Measurements from ENCODE around the gene LTK. TPM values are rescaled to one million over a fixed set of nuclear protein-coding genes. Genes with fewer than 3 reads are reported as not detected.

Gene LTK
- total RNA-seq, 1 experiment from 2014 or later = 0.02 TPM

- no peak for DNase-seq (ENCODE audit: extremely low read depth, low read depth)
Observed at GRCh38 chr15:41499109-41499851, 14.3 kb downstream of the LTK start.

- no peak for DNase-seq (ENCODE audit: extremely low read depth, low read depth)
Observed at GRCh38 chr15:41498657-41499056, 15.0 kb downstream of the LTK start.

- no peak for DNase-seq (ENCODE audit: extremely low read depth, low read depth)
Observed at GRCh38 chr15:41495736-41496599, 17.7 kb downstream of the LTK start.

GRCh38 chr15:41494922-41495735, 18.5 kb downstream of the LTK start:
- DNase-seq (ENCODE audit: extremely low read depth, low read depth) = no peak

- no peak for DNase-seq (ENCODE audit: extremely low read depth, low read depth)
Observed at GRCh38 chr15:41494190-41494921, 19.3 kb downstream of the LTK start.

- DNase-seq (ENCODE audit: extremely low read depth, low read depth) = no peak
Observed at GRCh38 chr15:41493902-41494189, 19.8 kb downstream of the LTK start.

GRCh38 chr15:41493205-41493901, 20.3 kb downstream of the LTK start, which contains the start of gene ITPKA:
TSS of gene ITPKA (plus strand) at chr15:41493874. CDS start at chr15:41493928, 54 bp downstream.
- DNase-seq (ENCODE audit: extremely low read depth, low read depth) = peak; percentile 44

GRCh38 chr15:41492597-41493204, 20.9 kb downstream of the LTK start:
- DNase-seq (ENCODE audit: extremely low read depth, low read depth) = no peak

DNA sequence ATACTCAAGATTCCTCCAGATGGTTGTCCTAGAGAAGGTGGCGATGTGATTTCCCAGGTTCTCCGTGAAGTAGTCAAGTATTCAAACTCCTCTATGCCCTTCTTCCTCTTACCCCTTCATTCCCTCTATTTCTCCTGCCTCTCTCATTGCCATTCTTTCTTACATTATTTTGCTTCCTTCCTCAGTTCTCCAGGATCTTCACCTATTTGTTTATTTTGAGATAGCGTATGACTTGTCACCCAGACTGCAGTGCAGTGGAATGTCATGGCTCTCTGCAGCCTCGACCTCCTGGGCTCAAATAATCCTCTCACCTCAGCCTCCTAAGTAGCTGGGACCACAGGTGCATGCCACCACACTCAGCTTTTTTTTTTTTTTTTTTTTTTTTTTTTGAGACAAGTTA, 21.7 kb downstream of the LTK start:
- no peak for DNase-seq (ENCODE audit: extremely low read depth, low read depth)

GRCh38 chr15:41490355-41490754, 23.3 kb downstream of the LTK start:
- peak; percentile 47 for DNase-seq (ENCODE audit: extremely low read depth, low read depth)

GRCh38 chr15:41489641-41490040, 24.0 kb downstream of the LTK start:
- DNase-seq (ENCODE audit: extremely low read depth, low read depth) = no peak

DNA sequence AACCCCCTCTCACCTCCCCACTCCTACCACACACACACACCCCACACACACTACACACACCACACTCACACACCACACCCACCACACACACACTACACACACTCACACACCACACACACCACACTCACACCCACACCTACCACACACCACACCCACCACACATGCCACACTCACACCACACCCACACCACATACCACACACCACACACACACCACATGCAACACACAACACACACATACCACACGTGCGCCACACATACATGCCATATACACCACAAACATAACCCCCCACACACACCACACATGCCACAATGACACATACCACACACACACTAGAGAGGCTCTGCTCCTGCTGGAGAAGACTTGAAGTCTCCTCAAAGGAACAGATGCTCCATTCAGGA, 25.8 kb downstream of the LTK start:
- DNase-seq (ENCODE audit: extremely low read depth, low read depth) = no peak

GRCh38 chr15:41487381-41487780, 26.2 kb downstream of the LTK start:
- DNase-seq (ENCODE audit: extremely low read depth, low read depth) = no peak

DNA sequence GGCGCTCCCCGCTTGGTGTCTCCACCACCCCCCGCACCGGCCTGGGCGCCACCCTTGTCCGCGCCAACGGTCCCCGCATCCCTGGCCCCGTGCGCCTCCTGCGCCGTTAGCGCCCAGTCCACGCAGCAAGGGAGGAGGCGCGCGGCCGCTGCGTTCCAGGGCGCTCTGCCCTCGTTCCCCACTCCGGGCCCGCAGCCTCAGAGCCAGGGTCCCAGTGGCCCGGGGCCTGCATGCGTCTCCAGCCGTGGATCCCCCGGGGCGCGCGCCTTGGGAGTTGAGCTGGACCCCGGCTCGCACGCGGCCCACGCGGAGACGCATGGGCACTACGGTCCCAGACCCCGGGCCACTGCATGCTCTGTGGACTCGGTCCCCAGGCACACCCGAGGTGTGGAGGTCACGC, 27.3 kb downstream of the LTK start:
- no peak for DNase-seq (ENCODE audit: extremely low read depth, low read depth)

DNA sequence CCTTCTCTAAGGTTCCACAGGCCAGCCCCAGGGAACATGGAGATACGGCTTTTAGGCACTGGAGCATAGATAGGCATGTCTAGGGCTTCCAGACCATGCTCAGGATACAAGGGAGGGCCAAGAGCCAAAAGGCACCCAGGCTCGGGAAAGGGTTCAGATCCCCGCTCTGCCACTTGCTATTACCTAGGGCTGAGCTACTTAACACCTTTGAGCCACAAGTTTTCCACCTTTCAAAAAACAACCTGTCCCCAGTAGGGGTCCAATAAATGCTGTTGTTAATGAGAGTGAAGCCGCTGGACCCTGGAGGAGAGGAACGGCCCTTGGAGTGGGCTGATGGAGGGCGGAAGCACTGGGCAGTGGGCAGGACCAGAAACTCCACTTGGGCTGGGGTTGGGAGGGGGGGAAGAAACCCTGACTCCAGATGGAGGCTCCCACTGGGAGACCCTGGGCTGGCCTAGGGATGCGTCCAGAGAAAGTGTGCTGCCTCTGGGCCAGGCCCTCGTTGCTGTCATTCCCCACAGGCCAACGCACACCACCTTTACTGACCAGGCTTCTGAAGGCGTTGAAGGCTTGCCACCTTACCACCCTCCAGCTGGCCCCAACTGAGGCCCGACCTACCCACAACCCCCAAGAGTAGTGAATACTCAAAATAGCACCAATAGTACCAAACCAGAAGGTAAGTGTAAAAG, 28.5 kb downstream of the LTK start:
- no peak for DNase-seq (ENCODE audit: extremely low read depth, low read depth)

DNA sequence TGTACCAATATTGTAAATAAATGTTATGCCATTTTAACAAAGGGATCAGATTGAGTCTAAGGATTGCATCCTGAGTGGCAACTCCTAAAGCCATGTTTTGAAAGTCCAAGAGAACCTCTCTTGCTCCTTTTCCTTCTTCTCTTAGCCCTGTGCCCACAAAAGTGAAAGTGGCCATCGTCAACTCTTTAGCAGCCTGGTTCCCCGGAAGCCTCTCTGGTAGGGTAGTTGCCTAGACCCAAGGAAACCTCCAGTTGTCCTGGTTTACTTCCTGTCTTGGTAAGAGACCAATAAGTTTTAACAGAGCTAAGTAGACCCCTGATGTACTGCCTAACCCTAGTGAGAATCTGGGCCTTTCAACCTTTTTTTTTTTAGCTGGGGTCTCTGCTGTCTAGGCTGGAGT, 30.1 kb downstream of the LTK start:
- no peak for DNase-seq (ENCODE audit: extremely low read depth, low read depth)

DNA sequence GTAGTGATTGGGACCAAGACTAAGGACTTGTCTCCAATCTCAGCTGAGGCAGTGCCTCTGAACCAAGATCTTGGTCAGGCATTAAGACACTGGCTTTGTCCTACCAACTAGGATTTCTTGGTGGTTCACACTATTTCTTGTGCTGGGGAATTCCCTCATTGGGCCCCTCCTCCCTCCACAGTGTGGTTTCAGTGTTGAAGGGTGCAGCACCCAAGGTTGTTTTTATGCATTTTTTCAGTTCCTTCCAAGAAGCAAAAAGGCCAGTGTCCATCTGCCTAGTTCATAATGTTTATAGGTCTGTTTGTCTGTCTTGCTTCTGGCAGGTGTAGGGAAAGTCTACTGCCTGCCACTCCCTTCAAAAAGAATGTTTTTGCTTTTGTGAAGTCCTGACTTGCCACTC, 30.5 kb downstream of the LTK start:
- no peak for DNase-seq (ENCODE audit: extremely low read depth, low read depth)

- DNase-seq (ENCODE audit: extremely low read depth, low read depth) = no peak
Observed at GRCh38 chr15:41482110-41482877, 31.3 kb downstream of the LTK start.

Data from NCI-H460 (cell line).